Muscle layer of duodenum (tissue), 2 donors: Measurements from ENCODE around the gene AFAP1L1.

ENCODE experiments used
- H3K27ac ChIP-seq: one replicate; pipeline ENCODE4 v1.7.0; 2013; ENCODE audit warnings: mild to moderate bottlenecking, low read length
- H3K27me3 ChIP-seq: one replicate; pipeline ENCODE4 v1.7.0; 2013; ENCODE audit warnings: low read depth, mild to moderate bottlenecking, control low read depth, low read length
- H3K36me3 ChIP-seq, 2 donors: one replicate each; pipeline ENCODE4 v1.7.0; 2013; ENCODE audit warnings: low read length in 2 of 2, control low read depth in 1 of 2, mild to moderate bottlenecking in 1 of 2; ENCODE audit not compliant: insufficient read depth in 2 of 2, control insufficient read depth in 1 of 2
- H3K4me1 ChIP-seq, 2 donors: one replicate each; pipeline ENCODE4 v1.7.0; 2013; ENCODE audit warnings: low read length in 2 of 2, mild to moderate bottlenecking in 2 of 2, control low read depth in 1 of 2, moderate library complexity in 1 of 2; ENCODE audit not compliant: insufficient read depth in 2 of 2, control insufficient read depth in 1 of 2
- H3K4me3 ChIP-seq, 2 donors: one replicate each; pipeline ENCODE4 v1.7.0; 2013; ENCODE audit warnings: low read length in 2 of 2, low read depth in 1 of 2, mild to moderate bottlenecking in 1 of 2
- H3K9me3 ChIP-seq, 2 donors: one replicate each; pipeline ENCODE4 v1.7.0; 2013; ENCODE audit warnings: low read length in 2 of 2, control low read depth in 1 of 2, mild to moderate bottlenecking in 1 of 2; ENCODE audit not compliant: control insufficient read depth in 1 of 2
- donor health status: healthy.

AFAP1L1 gene

GRCh38 chr5:149271716-149272563 is at the start of gene AFAP1L1:
Gene AFAP1L1, plus strand, starts transcription at chr5:149271859. Its CDS starts 110 bp downstream, at chr5:149271969.
- Histone ChIP-seq H3K9me3 (peaks cover 4 to 11% of the 10 kb centered on the region in 2 donors), H3K27ac (no peak within 1 kb of the TSS), H3K4me1 (peaks cover 0 to 5% of the 10 kb centered on the region in 2 donors), H3K27me3 (no peaks in the 10 kb centered on the region), H3K4me3 (peak within 1 kb of the TSS; percentile 69 to 79), H3K36me3 (no peaks in the 10 kb centered on the region)

DNA sequence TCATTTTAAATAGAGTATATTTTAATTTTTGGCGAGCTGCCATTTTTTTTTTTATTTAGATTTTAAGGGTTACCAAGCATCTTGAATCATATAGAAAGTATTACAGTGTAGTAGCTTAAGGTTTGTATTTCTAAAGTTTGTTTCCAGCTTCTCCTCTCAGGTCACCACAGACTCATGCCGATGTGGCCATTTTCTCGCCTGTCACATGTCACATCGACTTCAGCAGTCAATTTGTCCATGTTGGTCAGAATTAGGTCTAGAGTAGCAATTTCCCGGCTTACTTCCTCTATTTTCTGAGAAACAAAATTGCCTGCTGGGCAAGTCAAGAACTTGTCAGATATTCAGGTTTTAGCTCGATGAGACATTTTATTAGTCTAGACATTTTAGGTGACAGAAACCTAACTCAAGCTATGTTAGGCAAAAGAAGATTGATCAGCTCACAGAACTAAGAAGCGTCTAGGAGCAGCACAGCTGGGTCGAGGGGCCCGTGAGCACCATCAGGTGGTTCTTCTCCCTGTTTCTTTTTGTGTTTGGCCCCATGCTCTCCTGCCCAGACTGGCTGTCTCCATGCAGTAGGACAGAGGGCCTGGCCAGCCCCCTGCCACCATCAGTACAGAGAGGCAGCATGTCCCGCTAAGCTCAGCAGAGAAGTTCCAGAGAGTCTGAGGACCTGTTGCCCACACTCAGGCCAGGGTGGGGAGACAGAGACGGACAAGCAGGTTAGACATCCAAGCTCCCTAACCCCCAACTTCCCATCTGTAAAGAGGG is 48.4 kb upstream of the AFAP1L1 start:
- H3K4me3 ChIP-seq: no peak overlapping the region
- H3K4me1 ChIP-seq: peaks cover 0 to 15% of the 10 kb centered on the region in 2 donors
- no peaks in the 10 kb centered on the region for H3K36me3 ChIP-seq
- no peaks in the 10 kb centered on the region for H3K27me3 ChIP-seq
- H3K27ac ChIP-seq: no peak overlapping the region
- no peaks in the 10 kb centered on the region for H3K9me3 ChIP-seq

DNA sequence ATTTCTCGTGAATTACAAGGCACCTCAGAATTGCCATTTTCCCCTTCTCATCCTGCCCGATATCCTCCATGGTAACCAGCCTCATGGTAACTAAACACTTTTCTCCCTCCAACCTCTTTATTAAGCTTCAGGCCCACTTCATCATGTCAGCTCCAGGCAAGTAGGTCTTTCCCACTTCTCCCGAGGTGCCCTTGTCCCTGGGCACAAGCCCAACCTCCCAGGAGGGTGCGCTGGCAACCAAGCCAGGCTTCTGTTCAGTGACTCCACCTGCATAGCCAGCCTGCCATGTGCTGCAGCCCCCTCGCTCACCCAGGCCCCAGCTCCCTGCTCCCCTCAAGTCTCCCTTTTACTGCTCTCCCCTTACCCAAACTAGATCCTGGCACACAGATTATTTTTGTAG is 47.4 kb upstream of the AFAP1L1 start:
- Histone ChIP-seq H3K4me3 (no peak overlapping the region), H3K36me3 (no peaks in the 10 kb centered on the region), H3K27ac (no peak overlapping the region), H3K9me3 (no peaks in the 10 kb centered on the region), H3K4me1 (peaks cover 0 to 20% of the 10 kb centered on the region in 2 donors), H3K27me3 (no peaks in the 10 kb centered on the region)

DNA sequence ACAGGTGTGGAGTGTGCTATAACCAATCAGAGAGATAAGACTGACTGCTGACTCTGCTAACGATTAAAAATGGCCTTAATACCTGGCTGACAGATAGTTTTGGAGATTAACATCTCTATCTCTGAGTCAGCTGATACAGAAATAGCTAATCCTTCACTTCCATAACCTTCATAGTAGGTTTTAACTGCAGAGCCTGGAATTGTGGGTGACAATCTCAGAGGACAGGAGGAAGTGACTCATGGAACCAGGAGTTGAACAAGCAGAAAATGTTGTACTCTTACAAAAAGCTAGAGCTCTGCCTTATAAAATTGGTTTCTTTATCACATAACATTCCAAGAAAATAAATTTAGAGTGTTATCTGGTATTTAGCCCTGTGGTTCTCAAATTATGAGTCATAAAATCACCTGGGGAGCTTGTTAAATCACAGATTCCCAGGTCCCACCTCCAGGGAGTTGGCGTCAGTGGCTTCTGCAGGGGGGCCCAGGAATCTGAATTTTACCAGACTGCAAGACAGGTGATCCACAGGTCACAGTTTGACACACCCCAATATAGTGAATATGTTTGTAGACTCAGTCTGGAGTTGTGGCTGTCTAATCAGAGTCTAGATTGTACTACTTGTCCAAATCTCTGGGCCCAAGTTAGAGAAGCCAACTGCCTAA is 44.4 kb upstream of the AFAP1L1 start:
- Histone ChIP-seq H3K9me3 (no peaks in the 10 kb centered on the region), H3K4me3 (no peak overlapping the region), H3K27ac (no peak overlapping the region), H3K4me1 (peaks cover 0 to 12% of the 10 kb centered on the region in 2 donors), H3K27me3 (no peaks in the 10 kb centered on the region), H3K36me3 (no peaks in the 10 kb centered on the region)

GRCh38 chr5:149228618-149229297 is 42.9 kb upstream of the AFAP1L1 start:
- Histone ChIP-seq H3K27me3 (no peaks in the 10 kb centered on the region), H3K27ac (no peak overlapping the region), H3K9me3 (no peaks in the 10 kb centered on the region), H3K4me1 (peaks cover 0 to 12% of the 10 kb centered on the region in 2 donors), H3K4me3 (no peak overlapping the region), H3K36me3 (no peaks in the 10 kb centered on the region)

- Histone ChIP-seq H3K27me3 (no peaks in the 10 kb centered on the region), H3K9me3 (no peaks in the 10 kb centered on the region), H3K4me3 (no peak overlapping the region), H3K36me3 (no peaks in the 10 kb centered on the region), H3K27ac (no peak overlapping the region), H3K4me1 (peaks cover 0 to 12% of the 10 kb centered on the region in 2 donors)
These were observed 42.2 kb upstream of the AFAP1L1 start for GRCh38 chr5:149229298-149229937.

DNA sequence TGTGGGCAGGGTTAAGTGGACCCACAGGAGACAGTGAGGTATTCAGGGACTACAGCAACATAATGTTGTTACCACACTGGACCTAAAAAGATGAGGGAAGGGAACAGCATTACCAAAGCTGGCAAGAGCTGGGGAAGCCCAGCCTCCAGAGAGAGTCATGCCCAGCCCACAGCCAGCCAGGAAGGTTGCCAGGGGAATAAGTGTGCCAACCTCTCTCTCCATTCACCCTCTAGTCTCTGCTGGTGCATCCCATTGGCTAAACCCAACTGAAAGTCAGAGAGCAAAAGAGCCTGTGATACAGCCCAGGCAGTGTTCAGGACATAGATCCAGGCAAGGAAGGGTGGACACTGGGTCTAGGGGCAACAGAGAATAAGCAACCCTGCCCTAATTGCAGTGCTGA is 35.8 kb upstream of the AFAP1L1 start:
- peaks cover 2 to 9% of the 10 kb centered on the region in 2 donors for H3K36me3 ChIP-seq
- no peaks in the 10 kb centered on the region for H3K27me3 ChIP-seq
- no peaks in the 10 kb centered on the region for H3K4me1 ChIP-seq
- H3K4me3 ChIP-seq: no peak overlapping the region
- no peak overlapping the region for H3K27ac ChIP-seq
- H3K9me3 ChIP-seq: no peaks in the 10 kb centered on the region

- H3K27me3 ChIP-seq: no peaks in the 10 kb centered on the region
- H3K9me3 ChIP-seq: no peaks in the 10 kb centered on the region
- H3K27ac ChIP-seq: no peak overlapping the region
- H3K36me3 ChIP-seq: peaks cover 5 to 9% of the 10 kb centered on the region in 2 donors
- no peaks in the 10 kb centered on the region for H3K4me1 ChIP-seq
- no peak overlapping the region for H3K4me3 ChIP-seq
These were observed 34.0 kb upstream of the AFAP1L1 start for GRCh38 chr5:149237662-149238061.

DNA sequence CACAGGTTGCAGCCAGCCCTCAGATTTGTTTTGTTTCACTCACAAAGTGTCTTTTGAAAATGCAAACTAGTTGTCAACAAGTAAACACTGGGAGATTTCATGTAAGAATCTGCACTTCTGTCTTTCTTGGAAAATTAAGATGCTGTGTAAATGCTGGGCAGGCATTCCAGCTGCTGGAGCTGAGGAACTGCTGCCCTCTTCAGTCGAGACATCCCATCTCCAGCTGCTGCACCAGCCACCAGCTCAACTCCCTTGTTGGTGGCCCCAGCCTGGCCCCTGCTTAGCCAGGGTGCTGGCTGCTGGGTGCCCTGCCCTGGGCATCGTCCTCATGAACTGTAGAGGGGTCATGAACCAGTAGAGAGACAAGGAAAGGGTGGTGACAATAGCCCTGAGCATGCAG is 33.1 kb upstream of the AFAP1L1 start:
- no peak overlapping the region for H3K27ac ChIP-seq

GRCh38 chr5:149239917-149240316 is 31.7 kb upstream of the AFAP1L1 start:
- Histone ChIP-seq H3K27ac (no peak overlapping the region), H3K36me3 (peaks cover 5 to 15% of the 10 kb centered on the region in 2 donors), H3K27me3 (no peaks in the 10 kb centered on the region), H3K9me3 (no peaks in the 10 kb centered on the region), H3K4me3 (no peak overlapping the region), H3K4me1 (no peaks in the 10 kb centered on the region)

More for the DNA sequence above, 33.1 kb upstream of the AFAP1L1 start:
- Histone ChIP-seq H3K9me3 (no peaks in the 10 kb centered on the region), H3K27me3 (no peaks in the 10 kb centered on the region), H3K4me3 (no peak overlapping the region), H3K36me3 (peaks cover 5 to 9% of the 10 kb centered on the region in 2 donors), H3K4me1 (no peaks in the 10 kb centered on the region)
